Activated T-helper 17 cell treated with anti-CD3 and anti-CD28 coated beads, Interleukin-2, amount 50 U/mL, for 72 hours (primary cell): ENCODE data around the gene GAK. TPM values are rescaled to one million over a fixed set of nuclear protein-coding genes. Genes with fewer than 3 reads are reported as not detected.

ENCODE experiments used
- ATAC-seq: fragments of 150-1000 bp; cut with Tn5 transposase; replicated peaks from 2 replicates; pipeline ENCODE4 v1.10.0; 2021; ENCODE audit warnings: mild to moderate bottlenecking, moderate library complexity
- H3K27ac Mint-ChIP-seq: one replicate; pipeline ENCODE4 v1.8.0; 2022; ENCODE audit warnings: mixed read lengths
- H3K27me3 Mint-ChIP-seq: one replicate; pipeline ENCODE4 v1.8.0; 2022; ENCODE audit warnings: mixed read lengths
- H3K36me3 Mint-ChIP-seq: one replicate; pipeline ENCODE4 v1.8.0; 2022; ENCODE audit warnings: low read depth, mild to moderate bottlenecking, mixed read lengths
- H3K4me1 Mint-ChIP-seq: one replicate; pipeline ENCODE4 v1.8.0; 2022; ENCODE audit warnings: mixed read lengths
- H3K4me3 Mint-ChIP-seq: one replicate; pipeline ENCODE4 v1.8.0; 2022; ENCODE audit warnings: mild to moderate bottlenecking, mixed read lengths
- H3K9me3 Mint-ChIP-seq: one replicate; pipeline ENCODE4 v1.8.0; 2022; ENCODE audit warnings: mixed read lengths
- total RNA-seq, 2 donors: library from RNA; stranded (reverse); gene quantifications; one replicate each; pipeline ENCODE4 v1.2.3, GENCODE V29; 2022

GAK gene
- total RNA-seq, 2 donors from 2014 or later = 108 to 129 TPM

DNA sequence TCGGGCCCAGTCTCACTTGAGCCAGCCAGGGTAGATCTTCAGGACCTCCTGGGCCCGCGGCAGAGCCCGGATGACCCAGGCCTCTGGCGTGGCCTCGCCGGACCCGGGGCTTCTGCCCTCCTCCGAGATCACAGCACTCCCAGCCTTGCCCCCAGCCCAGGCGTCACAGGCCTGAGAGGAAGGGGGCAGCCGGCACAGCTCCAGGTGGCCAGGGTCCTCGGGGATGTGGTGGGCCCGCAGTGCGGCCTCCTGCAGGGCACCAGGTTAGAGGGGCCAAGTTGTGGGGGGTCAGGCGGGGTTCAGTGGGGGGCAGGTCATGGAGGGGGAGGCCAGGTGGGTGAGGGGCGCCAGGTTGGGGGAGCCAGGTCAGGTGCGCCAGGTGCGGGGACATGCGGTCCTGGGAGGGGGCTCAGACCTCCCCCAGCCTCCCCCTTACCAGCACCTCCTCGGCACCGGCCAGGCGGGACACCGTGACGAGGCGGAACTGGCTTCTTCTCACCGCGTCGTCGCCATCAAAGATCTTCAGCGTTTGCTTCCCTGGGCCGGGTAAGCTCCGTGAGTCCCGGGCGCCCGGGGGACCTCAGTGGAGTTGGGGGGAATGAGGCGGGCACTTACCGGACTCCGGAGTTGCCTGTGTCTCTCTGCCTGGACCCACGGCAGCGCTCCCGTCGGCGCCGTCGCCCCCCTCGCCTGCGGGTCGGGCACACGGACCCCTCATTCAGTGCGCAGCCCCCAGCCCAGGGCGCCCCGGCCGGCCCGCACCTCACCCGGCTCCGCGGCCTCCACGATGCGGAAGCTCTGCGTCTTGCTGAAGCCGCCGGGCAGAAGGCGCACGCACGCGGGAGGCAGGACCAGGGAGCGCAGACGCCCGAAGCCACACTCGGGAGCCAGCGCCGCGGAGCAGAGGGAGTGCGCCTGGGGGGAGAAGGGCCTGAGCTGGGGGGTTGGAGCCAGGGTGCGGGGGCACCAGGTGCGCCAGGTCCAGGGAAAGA, 35.3 kb upstream of the GAK start:
- Mint-ChIP-seq H3K4me3 (no peak overlapping the region), H3K27ac (no peak overlapping the region), H3K36me3 (no peaks in the 10 kb centered on the region), H3K4me1 (no peaks in the 10 kb centered on the region), H3K9me3 (no peaks in the 10 kb centered on the region), H3K27me3 (no peaks in the 10 kb centered on the region)
- no peak for ATAC-seq

- no peaks in the 10 kb centered on the region for H3K9me3 Mint-ChIP-seq
- ATAC-seq = no peak
- H3K27ac Mint-ChIP-seq = no peak overlapping the region
- H3K4me1 Mint-ChIP-seq = no peaks in the 10 kb centered on the region
- no peaks in the 10 kb centered on the region for H3K36me3 Mint-ChIP-seq
- no peaks in the 10 kb centered on the region for H3K27me3 Mint-ChIP-seq
- H3K4me3 Mint-ChIP-seq = no peak overlapping the region
Measured at GRCh38 chr4:966266-967112, 34.4 kb upstream of the GAK start.

- no peaks in the 10 kb centered on the region for H3K27me3 Mint-ChIP-seq
Measured at GRCh38 chr4:965766-966134, 33.6 kb upstream of the GAK start.

DNA sequence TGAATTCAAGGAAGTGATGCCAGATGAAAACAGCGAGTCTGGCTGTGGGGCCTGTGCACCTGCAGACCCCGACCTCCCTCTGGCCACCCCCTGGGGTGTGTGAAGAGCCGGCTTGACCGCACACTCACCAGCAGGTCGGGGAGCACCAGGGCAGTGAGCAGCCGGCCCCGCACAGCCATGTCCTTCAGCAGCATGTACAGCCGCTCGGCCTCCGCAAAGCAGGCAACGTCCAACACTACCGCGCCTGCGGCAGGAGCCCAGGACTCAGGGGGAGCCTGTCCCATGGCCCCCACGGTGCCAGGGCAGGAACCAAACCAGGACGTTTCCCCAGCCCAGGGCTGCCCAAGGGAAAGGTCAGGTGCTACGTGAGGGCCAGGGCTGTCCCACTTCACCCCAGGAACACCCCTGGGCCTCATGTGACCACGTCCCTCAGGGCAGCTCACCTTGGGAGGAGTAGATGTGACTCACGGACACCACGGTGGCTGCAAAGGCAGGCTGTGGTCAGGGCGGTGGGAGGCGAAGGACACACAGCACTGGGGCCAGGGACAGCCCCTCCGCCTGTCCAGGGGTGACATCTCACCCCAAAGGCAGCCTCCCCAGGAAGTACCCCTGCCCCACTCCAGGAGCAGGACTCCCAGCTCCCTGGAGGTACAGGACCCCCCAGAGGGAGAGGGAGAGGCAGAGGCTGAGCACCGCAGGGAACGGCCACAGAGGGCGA, 33.1 kb upstream of the GAK start:
- H3K9me3 Mint-ChIP-seq = no peaks in the 10 kb centered on the region
- no peak overlapping the region for H3K4me3 Mint-ChIP-seq
- no peaks in the 10 kb centered on the region for H3K27me3 Mint-ChIP-seq
- no peaks in the 10 kb centered on the region for H3K36me3 Mint-ChIP-seq
- H3K27ac Mint-ChIP-seq = no peak overlapping the region
- H3K4me1 Mint-ChIP-seq = no peaks in the 10 kb centered on the region
- ATAC-seq = no peak

More at GRCh38 chr4:965766-966134, 33.6 kb upstream of the GAK start:
- no peak overlapping the region for H3K27ac Mint-ChIP-seq
- H3K9me3 Mint-ChIP-seq = no peaks in the 10 kb centered on the region
- no peak overlapping the region for H3K4me3 Mint-ChIP-seq
- no peaks in the 10 kb centered on the region for H3K36me3 Mint-ChIP-seq
- ATAC-seq = no peak
- H3K4me1 Mint-ChIP-seq = no peaks in the 10 kb centered on the region

DNA sequence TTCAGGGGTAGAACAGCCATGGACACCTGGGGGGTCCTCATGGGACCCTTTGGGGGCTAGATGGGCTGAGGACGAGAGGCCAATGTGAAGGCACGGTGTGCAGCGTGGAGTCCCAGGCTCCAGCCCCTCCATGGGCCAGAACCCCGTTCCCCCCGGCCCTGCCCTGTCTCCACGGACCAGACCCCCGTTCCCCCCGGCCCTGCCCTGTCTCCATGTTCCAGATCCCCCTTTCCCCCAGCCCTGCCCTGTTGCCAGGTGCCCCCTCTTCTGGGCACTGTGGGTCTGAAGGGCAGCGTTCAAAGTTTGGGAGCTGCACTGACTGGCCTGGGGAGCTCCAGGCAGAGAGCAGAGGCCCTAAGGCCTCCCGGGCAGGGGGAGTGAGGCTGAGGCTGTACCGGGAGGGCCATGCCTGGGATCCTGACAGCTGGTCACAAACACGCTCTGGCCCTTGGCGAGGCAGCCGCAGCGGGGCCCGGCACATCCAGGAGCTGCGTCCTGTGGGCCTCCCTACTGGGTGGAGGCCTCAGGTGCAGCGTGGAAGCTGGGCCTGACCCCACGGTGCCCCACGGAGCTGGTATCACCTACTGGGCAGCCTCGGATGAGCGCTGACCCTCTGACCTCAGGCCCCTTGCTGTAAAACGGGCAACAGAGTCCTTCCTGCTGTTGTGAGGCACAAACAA, 32.4 kb upstream of the GAK start:
- no peak for ATAC-seq
- no peak overlapping the region for H3K4me3 Mint-ChIP-seq
- no peak overlapping the region for H3K27ac Mint-ChIP-seq
- no peaks in the 10 kb centered on the region for H3K36me3 Mint-ChIP-seq
- no peaks in the 10 kb centered on the region for H3K4me1 Mint-ChIP-seq
- H3K27me3 Mint-ChIP-seq = no peaks in the 10 kb centered on the region
- no peaks in the 10 kb centered on the region for H3K9me3 Mint-ChIP-seq

DNA sequence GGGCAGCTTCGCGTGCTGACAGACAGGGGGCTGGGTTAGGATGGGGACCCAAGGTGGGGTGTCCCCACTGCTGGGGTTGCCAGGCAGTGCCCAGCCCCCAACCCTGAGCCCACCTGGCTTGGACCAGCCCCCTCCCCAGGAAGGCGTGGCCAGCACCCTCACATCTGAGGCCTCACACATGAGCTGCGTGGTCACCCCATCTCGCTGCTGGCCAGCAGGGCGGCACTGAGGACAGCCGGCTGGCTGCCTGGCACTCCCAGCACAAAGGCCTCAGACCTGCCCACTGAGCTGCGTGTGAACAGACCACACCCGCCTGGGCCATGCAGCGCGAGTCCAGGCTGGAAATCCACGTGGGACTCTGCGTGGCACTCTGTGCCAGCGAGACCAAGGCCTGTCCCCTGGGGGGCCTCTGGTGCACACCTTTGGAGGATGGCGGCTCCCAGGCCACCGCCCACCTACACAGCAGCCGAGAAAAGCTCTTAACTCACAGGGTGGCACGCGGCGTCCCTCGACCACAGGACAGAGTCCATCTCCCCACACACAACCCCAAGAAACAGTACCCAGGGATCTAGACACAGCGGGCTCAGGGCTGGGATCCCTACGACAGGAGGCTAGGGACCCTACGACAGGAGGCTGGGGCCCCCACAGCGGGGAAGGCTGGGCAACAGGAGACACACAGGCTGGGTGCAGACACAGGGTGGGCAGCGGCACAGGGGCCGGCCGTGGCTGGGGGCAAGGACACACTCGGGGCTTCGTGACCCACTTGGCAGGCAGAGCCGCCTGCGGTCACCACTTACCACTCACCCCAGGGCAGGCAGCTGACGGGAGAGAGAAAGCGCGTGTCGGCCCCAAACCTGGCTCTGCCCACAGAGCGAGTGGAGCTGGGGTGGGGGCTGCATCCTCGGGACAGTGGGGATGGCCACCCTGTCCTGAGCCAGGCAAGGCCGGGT, 31.4 kb upstream of the GAK start:
- no peaks in the 10 kb centered on the region for H3K36me3 Mint-ChIP-seq
- H3K4me1 Mint-ChIP-seq = no peaks in the 10 kb centered on the region
- ATAC-seq = no peak
- no peak overlapping the region for H3K4me3 Mint-ChIP-seq
- no peaks in the 10 kb centered on the region for H3K9me3 Mint-ChIP-seq
- H3K27ac Mint-ChIP-seq = no peak overlapping the region
- no peaks in the 10 kb centered on the region for H3K27me3 Mint-ChIP-seq

DNA sequence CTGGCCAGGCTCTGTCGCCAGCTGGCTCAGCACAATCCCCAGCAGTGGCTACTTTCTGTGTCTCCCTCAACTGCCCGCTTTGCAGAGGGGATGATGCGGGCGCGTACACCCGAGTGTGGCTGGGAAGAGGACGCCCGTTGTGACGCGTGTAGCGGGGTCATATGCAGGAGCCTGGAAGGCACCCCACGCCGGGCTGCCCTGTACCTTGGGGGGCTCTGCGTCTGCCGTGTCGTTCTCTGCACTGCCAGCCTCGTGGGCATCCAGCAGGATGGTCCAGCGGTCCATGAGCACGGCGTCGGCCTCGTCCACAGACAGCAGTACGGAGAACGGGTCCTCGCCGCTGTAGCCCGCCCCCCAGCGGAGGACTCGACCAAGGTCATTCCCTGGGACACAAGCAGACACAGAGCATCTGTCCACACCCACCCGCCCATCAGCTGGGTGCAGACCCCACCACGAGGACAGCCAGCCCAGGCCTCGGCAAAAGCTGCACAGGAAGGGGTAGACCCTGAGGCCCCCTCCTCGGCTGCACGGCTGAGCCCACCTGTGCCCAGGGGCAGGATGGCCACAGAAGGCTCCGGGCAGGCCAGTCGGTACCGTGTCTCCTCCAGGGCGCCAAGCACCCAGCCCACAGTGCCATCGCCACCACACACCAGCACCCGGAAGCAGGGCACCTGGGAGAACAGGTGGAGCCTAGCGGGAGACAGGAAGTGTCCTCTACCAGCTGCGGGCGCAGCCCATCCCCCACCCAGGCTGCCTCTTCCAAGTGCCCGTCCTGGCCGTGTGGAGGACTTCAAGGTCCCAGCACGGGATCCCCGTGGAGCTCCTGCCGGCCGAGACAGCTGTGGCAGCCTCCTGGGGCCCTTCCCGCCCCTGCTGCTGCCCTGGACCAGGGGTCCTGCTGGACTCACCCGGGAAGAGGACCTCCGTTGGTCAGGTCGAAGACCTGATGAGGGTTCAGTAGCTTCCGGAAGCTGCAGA, 30.4 kb upstream of the GAK start:
- ATAC-seq = no peak
- no peak overlapping the region for H3K4me3 Mint-ChIP-seq
- no peaks in the 10 kb centered on the region for H3K9me3 Mint-ChIP-seq
- no peak overlapping the region for H3K27ac Mint-ChIP-seq
- no peaks in the 10 kb centered on the region for H3K27me3 Mint-ChIP-seq
- H3K4me1 Mint-ChIP-seq = no peaks in the 10 kb centered on the region
- H3K36me3 Mint-ChIP-seq = no peaks in the 10 kb centered on the region

GRCh38 chr4:961351-962230, 29.5 kb upstream of the GAK start:
- H3K27me3 Mint-ChIP-seq = no peaks in the 10 kb centered on the region
- H3K4me3 Mint-ChIP-seq = no peak overlapping the region
- no peaks in the 10 kb centered on the region for H3K9me3 Mint-ChIP-seq
- no peaks in the 10 kb centered on the region for H3K36me3 Mint-ChIP-seq
- no peaks in the 10 kb centered on the region for H3K4me1 Mint-ChIP-seq
- H3K27ac Mint-ChIP-seq = no peak overlapping the region
- no peak for ATAC-seq

GRCh38 chr4:960636-961350, 28.7 kb upstream of the GAK start:
- H3K9me3 Mint-ChIP-seq = no peaks in the 10 kb centered on the region
- ATAC-seq = no peak
- H3K27me3 Mint-ChIP-seq = no peaks in the 10 kb centered on the region
- H3K4me3 Mint-ChIP-seq = no peak overlapping the region
- no peaks in the 10 kb centered on the region for H3K36me3 Mint-ChIP-seq
- H3K4me1 Mint-ChIP-seq = no peaks in the 10 kb centered on the region
- H3K27ac Mint-ChIP-seq = no peak overlapping the region

- H3K4me3 Mint-ChIP-seq = no peak overlapping the region
- no peaks in the 10 kb centered on the region for H3K27me3 Mint-ChIP-seq
- H3K9me3 Mint-ChIP-seq = no peaks in the 10 kb centered on the region
- ATAC-seq = no peak
- H3K4me1 Mint-ChIP-seq = no peaks in the 10 kb centered on the region
- H3K27ac Mint-ChIP-seq = no peak overlapping the region
- H3K36me3 Mint-ChIP-seq = no peaks in the 10 kb centered on the region
Measured at GRCh38 chr4:960140-960635, 28.1 kb upstream of the GAK start.
